ENCODE data around the gene PBX2. TPM values are rescaled to one million over a fixed set of nuclear protein-coding genes. Genes with fewer than 3 reads are reported as not detected.
A peak's percentile ranks its signal among the peaks of the same experiment; 100 is the strongest.

Gene PBX2
- total RNA-seq, 1 donor from 2014 or later: 206 TPM

DNA sequence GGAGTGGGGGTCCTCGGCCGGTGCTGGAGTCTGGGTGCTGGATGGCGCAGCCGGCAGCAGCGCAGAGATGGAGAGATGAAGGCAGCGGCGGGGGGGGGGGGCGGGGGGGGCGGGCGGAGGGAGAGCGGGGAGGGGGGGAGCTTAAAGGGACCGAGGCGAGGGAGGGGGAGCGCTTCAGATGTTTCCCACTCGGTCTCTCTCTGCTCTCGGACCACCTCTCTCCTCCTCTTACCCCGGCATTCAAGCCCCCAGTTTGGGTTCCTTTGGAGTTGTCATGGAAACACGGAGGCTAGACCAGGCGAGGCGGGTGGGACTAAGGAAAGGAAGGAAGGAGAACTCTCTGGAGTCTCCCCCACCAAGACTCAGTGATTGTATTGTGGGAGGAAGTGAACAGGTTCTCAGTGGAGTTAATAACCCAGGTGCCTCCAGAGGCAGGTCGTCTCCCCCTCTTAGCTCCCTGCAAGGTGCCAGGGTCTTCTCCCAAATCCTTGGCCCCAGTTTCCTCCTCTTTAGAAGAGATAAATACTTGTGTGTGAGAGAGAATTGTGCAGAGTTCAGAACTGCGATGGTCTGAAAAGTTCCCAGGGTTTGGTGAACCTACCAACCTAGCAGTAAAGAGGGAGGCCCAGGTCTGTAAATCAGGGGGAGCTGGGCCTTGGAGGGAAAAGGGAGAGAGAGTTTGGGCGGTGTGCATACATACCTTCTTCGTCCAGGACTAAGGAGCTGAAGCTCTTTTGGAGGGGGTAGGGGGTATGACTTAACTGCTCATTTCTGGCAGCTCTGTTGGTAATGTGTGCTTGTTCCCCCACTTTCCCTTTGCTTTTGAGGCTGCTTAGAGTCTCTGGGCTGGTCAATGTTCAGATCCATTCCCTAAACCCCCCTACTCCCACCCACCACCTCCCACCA is 37.9 kb downstream of the PBX2 start, which contains the start of gene PRRT1:
PRRT1 (minus strand) TSS at position 77 of the 906 bp plus-strand sequence. CDS start 112 bp downstream, outside the sequence.
- Mint-ChIP-seq H3K36me3 (ENCODE audit: low read depth) (peaks cover 3% of the 10 kb centered on the region), H3K4me3 (peak within 1 kb of the TSS; percentile 100), H3K27me3 (ENCODE audit: low read depth) (no peaks in the 10 kb centered on the region), H3K4me1 (peaks cover 53% of the 10 kb centered on the region), H3K27ac (ENCODE audit: unreplicated experiment) (peak within 1 kb of the TSS; percentile 97), H3K9me3 (no peaks in the 10 kb centered on the region)
- DNase-seq (ENCODE audit: low read depth, low spot score): no peak
- TF ChIP-seq, protein P1, sequence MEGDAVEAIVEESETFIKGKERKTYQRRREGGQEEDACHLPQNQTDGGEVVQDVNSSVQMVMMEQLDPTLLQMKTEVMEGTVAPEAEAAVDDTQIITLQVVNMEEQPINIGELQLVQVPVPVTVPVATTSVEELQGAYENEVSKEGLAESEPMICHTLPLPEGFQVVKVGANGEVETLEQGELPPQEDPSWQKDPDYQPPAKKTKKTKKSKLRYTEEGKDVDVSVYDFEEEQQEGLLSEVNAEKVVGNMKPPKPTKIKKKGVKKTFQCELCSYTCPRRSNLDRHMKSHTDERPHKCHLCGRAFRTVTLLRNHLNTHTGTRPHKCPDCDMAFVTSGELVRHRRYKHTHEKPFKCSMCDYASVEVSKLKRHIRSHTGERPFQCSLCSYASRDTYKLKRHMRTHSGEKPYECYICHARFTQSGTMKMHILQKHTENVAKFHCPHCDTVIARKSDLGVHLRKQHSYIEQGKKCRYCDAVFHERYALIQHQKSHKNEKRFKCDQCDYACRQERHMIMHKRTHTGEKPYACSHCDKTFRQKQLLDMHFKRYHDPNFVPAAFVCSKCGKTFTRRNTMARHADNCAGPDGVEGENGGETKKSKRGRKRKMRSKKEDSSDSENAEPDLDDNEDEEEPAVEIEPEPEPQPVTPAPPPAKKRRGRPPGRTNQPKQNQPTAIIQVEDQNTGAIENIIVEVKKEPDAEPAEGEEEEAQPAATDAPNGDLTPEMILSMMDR (conservative IDR thresholded peaks at IDR 0.05): no peak

DNA sequence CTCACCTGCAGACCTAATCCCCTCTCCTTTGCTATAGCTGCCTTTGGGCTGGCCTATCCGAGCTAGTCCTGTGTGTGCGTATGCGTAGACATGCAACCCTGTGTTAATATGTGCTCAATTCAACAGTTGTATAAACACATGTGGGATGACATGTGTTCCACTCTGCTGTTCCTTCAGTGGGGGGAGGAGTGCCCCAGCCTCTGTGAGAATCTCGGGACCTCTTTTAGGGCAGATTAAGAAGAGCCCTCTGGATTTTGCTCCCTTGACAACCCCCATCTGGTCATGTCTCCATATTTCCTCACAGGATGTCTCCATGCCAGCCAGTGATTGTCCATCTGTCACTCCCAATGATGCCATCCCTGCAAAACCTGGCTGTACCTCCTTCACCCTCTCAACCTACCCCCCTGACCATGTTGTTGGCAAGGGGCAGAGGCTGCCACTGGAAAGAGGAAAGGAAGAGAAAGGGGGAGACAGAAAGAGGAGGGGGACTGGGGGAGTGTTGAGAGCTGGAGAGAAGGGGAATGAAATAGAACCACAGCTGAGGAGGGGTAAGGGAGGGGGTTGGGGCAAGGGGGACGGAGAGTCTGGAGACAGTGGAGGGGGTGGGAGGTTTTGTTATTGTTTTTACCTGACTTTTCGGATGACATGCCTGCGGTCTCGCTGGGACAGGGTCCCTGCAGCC is 38.7 kb downstream of the PBX2 start:
- Mint-ChIP-seq H3K27ac (ENCODE audit: unreplicated experiment) (no peak overlapping the region), H3K4me1 (peaks cover 59% of the 10 kb centered on the region), H3K9me3 (no peaks in the 10 kb centered on the region), H3K27me3 (ENCODE audit: low read depth) (no peaks in the 10 kb centered on the region), H3K4me3 (peak overlapping the region; percentile 54), H3K36me3 (ENCODE audit: low read depth) (peaks cover 3% of the 10 kb centered on the region)
- TF ChIP-seq, protein P1 (conservative IDR thresholded peaks at IDR 0.05): no peak
- DNase-seq (ENCODE audit: low read depth, low spot score): no peak

DNA sequence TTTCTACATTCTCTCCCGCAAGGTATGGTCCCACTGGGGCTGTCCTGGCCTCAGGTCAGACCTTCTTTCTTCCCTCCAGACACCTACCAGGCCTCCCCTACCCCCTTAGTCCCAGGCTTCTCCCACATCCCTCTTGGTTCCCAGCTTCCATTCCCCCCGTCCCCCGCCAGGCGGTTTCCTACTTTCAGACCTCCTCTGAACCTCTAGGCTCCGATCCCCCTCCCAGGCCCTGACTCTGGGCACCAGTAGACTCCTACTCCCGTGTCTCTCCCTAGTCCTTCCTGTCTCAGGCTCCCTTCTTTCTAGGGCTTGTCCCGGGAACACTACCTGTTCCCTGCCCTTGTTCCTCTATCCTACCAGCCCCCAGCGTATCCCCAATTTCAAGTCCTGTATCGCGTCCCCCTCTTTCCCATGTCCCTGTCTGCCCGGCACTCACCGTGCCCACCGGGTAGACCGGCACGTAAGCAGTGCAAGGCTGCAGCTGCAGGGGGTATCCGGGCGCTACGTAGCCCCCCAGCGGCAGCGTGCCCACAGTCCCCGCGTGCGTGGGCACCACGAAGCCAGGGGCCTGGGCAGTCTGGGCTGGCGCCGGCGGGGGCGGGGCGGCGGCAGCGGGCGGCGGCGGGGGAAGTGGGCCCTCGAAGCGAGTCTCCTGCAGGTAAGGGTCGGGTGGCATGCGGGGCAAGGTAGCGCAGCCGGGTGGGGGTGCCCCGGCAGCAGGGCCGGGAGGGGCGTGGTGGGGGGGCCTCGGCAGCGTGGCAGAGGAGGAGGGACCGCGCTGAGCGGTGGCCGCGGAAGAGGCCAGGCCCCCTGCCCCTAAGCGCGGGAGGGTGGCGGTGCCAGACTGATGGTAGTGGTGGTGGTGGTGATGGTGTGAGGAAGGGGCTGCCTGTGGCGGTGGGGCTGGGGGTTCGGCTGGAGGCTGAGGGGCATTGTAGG is 39.8 kb downstream of the PBX2 start:
- Mint-ChIP-seq H3K27ac (ENCODE audit: unreplicated experiment) (peak overlapping the region; percentile 87), H3K36me3 (ENCODE audit: low read depth) (peaks cover 3% of the 10 kb centered on the region), H3K9me3 (no peaks in the 10 kb centered on the region), H3K27me3 (ENCODE audit: low read depth) (no peaks in the 10 kb centered on the region), H3K4me1 (peaks cover 54% of the 10 kb centered on the region), H3K4me3 (peak overlapping the region; percentile 54)
- no peak for DNase-seq (ENCODE audit: low read depth, low spot score)
- TF ChIP-seq, protein P1 (conservative IDR thresholded peaks at IDR 0.05): no peak

DNA sequence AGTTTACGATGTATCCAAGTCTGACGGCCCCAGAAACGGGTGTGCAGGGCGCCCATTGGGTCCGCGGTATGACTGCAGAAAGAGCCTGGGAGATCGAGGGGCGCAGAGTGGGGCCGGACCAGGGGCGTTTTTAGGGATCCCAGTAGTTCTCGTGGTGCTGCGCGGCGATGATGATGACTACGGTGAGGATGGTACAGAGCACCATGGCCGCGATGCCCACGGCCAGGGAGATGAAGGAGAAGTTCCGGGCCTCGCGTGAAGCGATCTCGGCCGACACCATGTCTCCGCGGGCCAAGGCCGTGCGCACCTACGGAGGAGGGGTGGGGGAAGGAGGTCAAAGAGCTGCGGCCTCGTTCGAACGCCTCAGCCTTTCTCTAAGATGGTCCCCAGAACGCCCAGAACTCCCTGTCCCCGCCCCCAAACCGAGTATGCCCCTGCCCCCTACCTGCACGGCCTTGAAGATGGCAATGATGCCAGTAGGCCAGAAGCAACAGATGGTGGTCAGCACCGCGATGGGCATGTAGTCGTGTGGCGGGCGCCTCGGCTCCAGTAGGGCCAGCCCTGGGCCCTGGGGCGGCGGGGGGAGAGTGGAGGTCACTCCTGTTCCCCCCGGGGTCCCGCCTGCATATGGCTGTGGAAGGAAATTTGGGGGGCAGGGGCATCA is 40.8 kb downstream of the PBX2 start:
- no peak for DNase-seq (ENCODE audit: low read depth, low spot score)
- Mint-ChIP-seq H3K36me3 (ENCODE audit: low read depth) (peaks cover 3% of the 10 kb centered on the region), H3K4me1 (peaks cover 44% of the 10 kb centered on the region), H3K27ac (ENCODE audit: unreplicated experiment) (no peak overlapping the region), H3K27me3 (ENCODE audit: low read depth) (no peaks in the 10 kb centered on the region), H3K4me3 (peak overlapping the region; percentile 45), H3K9me3 (no peaks in the 10 kb centered on the region)
- TF ChIP-seq, protein P1 (conservative IDR thresholded peaks at IDR 0.05): no peak
